Activated CD8-positive, alpha-beta memory T cell treated with anti-CD3 and anti-CD28 coated beads, Interleukin-2, amount 10 ng/mL, durations not matched to agents 7 days and 5 days (primary cell): ENCODE data around the gene NRIP1. TPM values are rescaled to one million over a fixed set of nuclear protein-coding genes. Genes with fewer than 3 reads are reported as not detected.

Experiments used
- ATAC-seq: fragments of 150-1000 bp; cut with Tn5 transposase; one replicate; pipeline ENCODE4 v1.10.0; 2021; ENCODE audit warnings: moderate library complexity
- CTCF ChIA-PET: fragments of 350-600 bp; sonication (Branson Sonifier 250); formaldehyde crosslinking; loops from one replicate; lab custom pipeline; 2021; ENCODE audit warnings: antibody characterized with exemption; lab: Charles Lee
- DNase-seq: peaks from one replicate; pipeline ENCODE4 v3.0.0-alpha.2; 2020
- H3K27ac Mint-ChIP-seq: one replicate; pipeline ENCODE4 v1.8.0; 2021; ENCODE audit warnings: mild to moderate bottlenecking, mixed read lengths
- H3K27me3 Mint-ChIP-seq: one replicate; pipeline ENCODE4 v1.8.0; 2021; ENCODE audit warnings: mixed read lengths
- H3K36me3 Mint-ChIP-seq: one replicate; pipeline ENCODE4 v1.8.0; 2021; ENCODE audit warnings: mild to moderate bottlenecking, mixed read lengths
- H3K4me1 Mint-ChIP-seq: one replicate; pipeline ENCODE4 v1.8.0; 2021; ENCODE audit warnings: mixed read lengths
- H3K4me3 Mint-ChIP-seq: one replicate; pipeline ENCODE4 v1.8.0; 2021; ENCODE audit warnings: mild to moderate bottlenecking, moderate library complexity, mixed read lengths
- H3K9me3 Mint-ChIP-seq: one replicate; pipeline ENCODE4 v1.8.0; 2022; ENCODE audit warnings: low read depth, mixed read lengths
- total RNA-seq, 2 experiments: library from RNA; stranded (reverse); gene quantifications; one replicate each; pipeline ENCODE4 v1.2.3, GENCODE V29; 2021

The NRIP1 gene, protein sequence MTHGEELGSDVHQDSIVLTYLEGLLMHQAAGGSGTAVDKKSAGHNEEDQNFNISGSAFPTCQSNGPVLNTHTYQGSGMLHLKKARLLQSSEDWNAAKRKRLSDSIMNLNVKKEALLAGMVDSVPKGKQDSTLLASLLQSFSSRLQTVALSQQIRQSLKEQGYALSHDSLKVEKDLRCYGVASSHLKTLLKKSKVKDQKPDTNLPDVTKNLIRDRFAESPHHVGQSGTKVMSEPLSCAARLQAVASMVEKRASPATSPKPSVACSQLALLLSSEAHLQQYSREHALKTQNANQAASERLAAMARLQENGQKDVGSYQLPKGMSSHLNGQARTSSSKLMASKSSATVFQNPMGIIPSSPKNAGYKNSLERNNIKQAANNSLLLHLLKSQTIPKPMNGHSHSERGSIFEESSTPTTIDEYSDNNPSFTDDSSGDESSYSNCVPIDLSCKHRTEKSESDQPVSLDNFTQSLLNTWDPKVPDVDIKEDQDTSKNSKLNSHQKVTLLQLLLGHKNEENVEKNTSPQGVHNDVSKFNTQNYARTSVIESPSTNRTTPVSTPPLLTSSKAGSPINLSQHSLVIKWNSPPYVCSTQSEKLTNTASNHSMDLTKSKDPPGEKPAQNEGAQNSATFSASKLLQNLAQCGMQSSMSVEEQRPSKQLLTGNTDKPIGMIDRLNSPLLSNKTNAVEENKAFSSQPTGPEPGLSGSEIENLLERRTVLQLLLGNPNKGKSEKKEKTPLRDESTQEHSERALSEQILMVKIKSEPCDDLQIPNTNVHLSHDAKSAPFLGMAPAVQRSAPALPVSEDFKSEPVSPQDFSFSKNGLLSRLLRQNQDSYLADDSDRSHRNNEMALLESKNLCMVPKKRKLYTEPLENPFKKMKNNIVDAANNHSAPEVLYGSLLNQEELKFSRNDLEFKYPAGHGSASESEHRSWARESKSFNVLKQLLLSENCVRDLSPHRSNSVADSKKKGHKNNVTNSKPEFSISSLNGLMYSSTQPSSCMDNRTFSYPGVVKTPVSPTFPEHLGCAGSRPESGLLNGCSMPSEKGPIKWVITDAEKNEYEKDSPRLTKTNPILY (N-terminal part only)
- 10 to 100 TPM; 13.2 to 18.8 TPM for total RNA-seq

GRCh38 chr21:15064576-15065391 is at the start of gene NRIP1:
Gene NRIP1 (minus strand): TSS chr21:15065000. CDS start chr21:14968192, 96,808 bp downstream.
- Mint-ChIP-seq H3K4me1 (peaks cover 31% of the 10 kb centered on the region), H3K27me3 (peaks cover 42% of the 10 kb centered on the region), H3K4me3 (peak within 1 kb of the TSS; percentile 83), H3K9me3 (no peaks in the 10 kb centered on the region), H3K36me3 (no peaks in the 10 kb centered on the region), H3K27ac (peak within 1 kb of the TSS; percentile 91)
- CTCF ChIA-PET = interaction anchor here (0.7 to 1.6 kb wide), 3 partner anchors 12 to 418 kb away, joined by 3 to 4 read pairs (median 4); no protein-coding TSS in a partner anchor
- ATAC-seq (peak; percentile 80), DNase-seq (peak; percentile 85)

GRCh38 chr21:15112858-15113257 is 48.1 kb upstream of the NRIP1 start:
- Mint-ChIP-seq H3K27ac (no peak overlapping the region), H3K4me1 (no peaks in the 10 kb centered on the region), H3K4me3 (no peak overlapping the region), H3K36me3 (no peaks in the 10 kb centered on the region), H3K27me3 (peaks cover 3% of the 10 kb centered on the region), H3K9me3 (no peaks in the 10 kb centered on the region)
- CTCF ChIA-PET = no interaction called here
- DNase-seq (no peak), ATAC-seq (no peak)

DNA sequence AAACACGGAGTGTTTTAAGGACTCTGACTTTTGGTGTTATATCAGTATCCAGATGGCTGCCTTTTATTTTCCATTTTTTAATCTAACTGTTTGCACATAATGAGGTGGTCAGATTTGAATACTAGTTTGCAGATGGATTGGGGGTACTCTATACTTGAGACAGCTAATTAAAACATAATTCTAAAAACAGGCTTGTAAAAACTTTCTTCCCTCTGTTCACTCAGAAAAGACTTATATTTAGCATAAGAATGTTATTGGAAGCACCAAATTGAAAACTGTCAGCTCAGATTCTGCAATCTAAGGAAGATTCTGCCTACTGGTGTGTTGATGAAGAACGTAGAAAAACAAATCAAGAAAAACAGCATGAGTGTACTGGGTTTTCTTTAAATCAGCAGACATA is 44.0 kb upstream of the NRIP1 start:
- Mint-ChIP-seq H3K4me1 (no peaks in the 10 kb centered on the region), H3K27ac (no peak overlapping the region), H3K9me3 (no peaks in the 10 kb centered on the region), H3K36me3 (no peaks in the 10 kb centered on the region), H3K27me3 (peaks cover 3% of the 10 kb centered on the region), H3K4me3 (no peak overlapping the region)
- no peak for ATAC-seq
- CTCF ChIA-PET = no interaction called here
- DNase-seq = no peak

GRCh38 chr21:15104470-15104869 is 39.7 kb upstream of the NRIP1 start:
- CTCF ChIA-PET = interaction anchor here (1.1 kb wide), 1 partner anchor 378 kb away, joined by 3 read pairs; no protein-coding TSS in a partner anchor

DNA sequence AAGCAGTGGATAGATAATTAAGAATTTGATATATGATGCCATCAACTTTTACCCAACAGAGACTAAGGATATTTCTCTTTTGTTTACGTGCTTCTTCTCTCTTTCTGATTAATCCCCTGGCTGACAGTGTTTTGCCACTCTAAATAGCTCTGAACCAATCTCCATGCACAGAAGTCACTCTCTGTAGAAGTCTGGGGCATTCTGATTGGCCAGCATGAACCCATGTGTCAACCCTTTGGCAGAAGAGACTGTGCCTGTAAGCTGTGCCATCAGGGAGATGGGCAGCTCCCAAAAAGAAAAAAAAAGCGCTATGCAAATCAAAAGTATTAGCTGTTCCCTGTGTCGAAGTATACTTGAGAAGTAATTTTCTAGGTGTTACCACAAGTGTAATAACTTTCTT is 34.1 kb upstream of the NRIP1 start:
- no peak overlapping the region for H3K27ac Mint-ChIP-seq
- DNase-seq (no peak), ATAC-seq (no peak)
- H3K4me1 Mint-ChIP-seq = no peaks in the 10 kb centered on the region
- CTCF ChIA-PET = no interaction called here
- H3K36me3 Mint-ChIP-seq = no peaks in the 10 kb centered on the region
- H3K9me3 Mint-ChIP-seq = no peaks in the 10 kb centered on the region
- no peaks in the 10 kb centered on the region for H3K27me3 Mint-ChIP-seq
- H3K4me3 Mint-ChIP-seq = no peak overlapping the region

More at GRCh38 chr21:15104470-15104869, 39.7 kb upstream of the NRIP1 start:
- Mint-ChIP-seq H3K27me3 (no peaks in the 10 kb centered on the region), H3K4me1 (no peaks in the 10 kb centered on the region), H3K27ac (no peak overlapping the region), H3K4me3 (no peak overlapping the region), H3K36me3 (no peaks in the 10 kb centered on the region), H3K9me3 (no peaks in the 10 kb centered on the region)
- no peak for DNase-seq
- no peak for ATAC-seq

DNA sequence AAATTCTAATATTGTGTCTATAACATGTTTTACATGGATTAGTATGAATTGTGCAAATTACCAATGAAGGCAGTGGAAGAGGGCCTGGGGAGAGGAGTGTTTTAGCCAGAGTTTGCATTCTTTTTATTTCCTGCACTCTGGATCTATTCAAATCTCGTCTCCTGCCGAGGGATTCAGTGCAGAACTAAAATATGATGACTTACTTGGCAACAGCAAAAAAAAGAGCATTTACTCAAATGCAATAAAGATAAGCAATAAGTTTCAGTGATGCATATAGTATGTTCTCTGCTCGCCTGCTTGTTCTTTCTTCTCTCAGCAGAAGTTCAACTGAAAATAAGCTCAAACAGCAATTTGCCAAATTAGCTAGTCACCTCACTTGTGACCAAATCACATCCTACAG is 33.4 kb upstream of the NRIP1 start:
- Mint-ChIP-seq H3K27ac (no peak overlapping the region), H3K9me3 (no peaks in the 10 kb centered on the region), H3K36me3 (no peaks in the 10 kb centered on the region), H3K4me3 (no peak overlapping the region), H3K27me3 (no peaks in the 10 kb centered on the region), H3K4me1 (no peaks in the 10 kb centered on the region)
- CTCF ChIA-PET = no interaction called here
- DNase-seq (no peak), ATAC-seq (no peak)

GRCh38 chr21:15097580-15097979 is 32.8 kb upstream of the NRIP1 start:
- no peaks in the 10 kb centered on the region for H3K27me3 Mint-ChIP-seq
- H3K9me3 Mint-ChIP-seq = no peaks in the 10 kb centered on the region
- H3K4me3 Mint-ChIP-seq = no peak overlapping the region
- no peak overlapping the region for H3K27ac Mint-ChIP-seq
- DNase-seq (no peak), ATAC-seq (no peak)
- no peaks in the 10 kb centered on the region for H3K36me3 Mint-ChIP-seq
- H3K4me1 Mint-ChIP-seq = no peaks in the 10 kb centered on the region
- CTCF ChIA-PET = no interaction called here

DNA sequence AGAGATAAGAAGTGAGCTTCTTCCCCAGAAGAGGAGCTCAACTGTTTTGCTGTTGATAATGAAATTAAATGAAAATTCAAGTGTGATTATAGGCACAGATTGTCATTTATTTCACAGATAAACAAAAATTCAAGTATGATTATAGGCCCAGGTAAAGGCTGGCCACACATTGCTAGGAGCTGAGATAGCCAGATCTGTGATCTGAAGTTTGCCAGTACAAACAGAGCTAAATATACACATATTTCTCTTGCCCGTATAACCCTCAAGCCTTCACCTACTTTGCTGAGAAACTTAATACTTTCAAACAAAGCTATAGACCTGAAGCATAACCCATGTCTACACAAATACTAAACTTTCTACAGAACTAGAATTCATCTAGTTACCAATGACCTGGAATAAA is 31.3 kb upstream of the NRIP1 start:
- no peak overlapping the region for H3K27ac Mint-ChIP-seq
- H3K27me3 Mint-ChIP-seq = no peaks in the 10 kb centered on the region
- no peak for DNase-seq
- H3K9me3 Mint-ChIP-seq = no peaks in the 10 kb centered on the region
- no peaks in the 10 kb centered on the region for H3K4me1 Mint-ChIP-seq
- no peak overlapping the region for H3K4me3 Mint-ChIP-seq
- CTCF ChIA-PET = no interaction called here
- H3K36me3 Mint-ChIP-seq = no peaks in the 10 kb centered on the region
- ATAC-seq = no peak

DNA sequence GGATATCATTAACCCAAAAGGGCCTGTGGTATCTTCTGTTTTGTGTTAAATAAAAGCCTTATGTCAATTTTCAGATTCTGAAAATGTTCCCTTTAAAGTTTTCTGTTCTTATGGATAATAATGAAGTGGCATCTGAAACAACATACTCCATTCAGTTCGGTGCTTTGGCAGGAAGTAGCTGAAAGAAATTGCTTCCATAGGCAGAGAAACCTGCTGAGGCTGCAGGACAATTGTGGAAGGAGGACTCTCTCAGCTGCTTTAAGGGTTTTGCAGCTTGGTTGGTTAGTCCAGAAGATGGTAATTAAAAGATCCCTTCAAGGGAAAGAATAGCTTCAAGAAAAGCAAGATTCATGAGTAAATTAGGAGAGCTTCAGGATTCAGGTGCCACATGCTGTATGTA is 30.5 kb upstream of the NRIP1 start:
- DNase-seq (no peak), ATAC-seq (no peak)
- Mint-ChIP-seq H3K4me1 (no peaks in the 10 kb centered on the region), H3K4me3 (no peak overlapping the region), H3K36me3 (no peaks in the 10 kb centered on the region), H3K27me3 (no peaks in the 10 kb centered on the region), H3K9me3 (no peaks in the 10 kb centered on the region), H3K27ac (no peak overlapping the region)
- CTCF ChIA-PET = interaction anchor here (1.6 kb wide), 1 partner anchor 10 kb away, joined by 3 read pairs; no protein-coding TSS in a partner anchor

DNA sequence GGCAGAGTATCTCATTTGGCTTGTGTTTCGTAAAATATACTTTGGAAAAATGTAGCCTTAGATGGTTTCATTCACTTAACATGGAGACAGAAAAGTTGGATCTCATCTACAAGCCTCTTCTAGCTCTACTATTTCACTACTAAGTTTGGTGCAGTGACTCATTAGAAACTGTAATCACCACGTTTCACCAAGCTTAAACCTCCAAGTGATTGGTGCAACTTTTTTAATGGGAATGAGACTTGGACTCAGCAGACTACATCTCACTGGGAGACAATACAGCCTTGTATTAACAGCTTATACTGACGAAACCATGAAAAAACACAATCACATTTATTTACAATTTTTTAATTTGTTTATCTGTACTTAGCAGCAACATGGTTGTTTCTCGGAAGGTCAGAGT is 29.9 kb upstream of the NRIP1 start:
- Mint-ChIP-seq H3K4me3 (no peak overlapping the region), H3K4me1 (no peaks in the 10 kb centered on the region), H3K36me3 (no peaks in the 10 kb centered on the region), H3K9me3 (no peaks in the 10 kb centered on the region), H3K27me3 (no peaks in the 10 kb centered on the region), H3K27ac (no peak overlapping the region)
- CTCF ChIA-PET = interaction anchor here (1.6 kb wide), 1 partner anchor 10 kb away, joined by 3 read pairs; no protein-coding TSS in a partner anchor
- DNase-seq = no peak
- ATAC-seq = no peak

GRCh38 chr21:15093216-15093615 is 28.4 kb upstream of the NRIP1 start:
- no peaks in the 10 kb centered on the region for H3K4me1 Mint-ChIP-seq
- no peak for DNase-seq
- CTCF ChIA-PET = no interaction called here
- no peaks in the 10 kb centered on the region for H3K9me3 Mint-ChIP-seq
- ATAC-seq = no peak
- no peak overlapping the region for H3K4me3 Mint-ChIP-seq
- H3K27me3 Mint-ChIP-seq = no peaks in the 10 kb centered on the region
- no peaks in the 10 kb centered on the region for H3K36me3 Mint-ChIP-seq
- H3K27ac Mint-ChIP-seq = no peak overlapping the region

DNA sequence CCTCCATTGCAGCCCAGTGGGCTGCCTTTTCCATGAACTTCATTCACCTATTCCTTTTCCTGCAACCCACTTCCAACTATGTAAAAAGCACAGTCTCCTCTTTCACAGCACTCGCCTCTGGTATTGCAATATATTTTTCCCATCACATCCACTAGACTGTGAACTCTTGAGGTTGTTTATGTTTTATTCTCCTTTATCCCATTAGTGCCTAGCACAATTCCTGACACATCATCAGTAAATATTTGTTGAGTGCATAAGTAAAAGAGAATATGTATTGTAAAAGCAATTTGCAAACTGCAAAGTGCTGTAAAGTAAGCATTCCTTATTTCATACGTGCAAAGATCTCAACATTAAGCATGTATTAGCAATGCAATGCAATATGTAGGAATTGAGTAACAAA is 27.9 kb upstream of the NRIP1 start:
- Mint-ChIP-seq H3K36me3 (no peaks in the 10 kb centered on the region), H3K4me1 (no peaks in the 10 kb centered on the region), H3K27ac (no peak overlapping the region), H3K27me3 (no peaks in the 10 kb centered on the region), H3K9me3 (no peaks in the 10 kb centered on the region), H3K4me3 (no peak overlapping the region)
- no peak for DNase-seq
- CTCF ChIA-PET = no interaction called here
- no peak for ATAC-seq

DNA sequence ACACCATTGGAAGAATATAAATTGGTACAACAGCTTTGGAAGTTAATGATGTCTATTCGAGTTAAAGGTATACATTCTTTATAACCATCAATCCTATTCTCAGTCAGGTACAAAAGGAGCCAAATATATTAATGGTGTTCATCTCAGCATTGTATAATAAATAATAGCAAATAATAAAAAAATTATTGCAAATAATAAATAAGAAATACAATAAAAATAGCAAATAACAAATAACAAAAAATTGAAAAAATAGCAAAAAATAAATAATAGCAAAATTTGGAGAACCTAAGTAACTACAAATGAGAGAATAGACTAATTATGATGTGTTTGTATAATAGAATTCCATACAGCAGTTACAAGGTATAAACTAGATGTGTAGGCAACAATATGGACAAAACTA is 25.6 kb upstream of the NRIP1 start:
- CTCF ChIA-PET = no interaction called here
- ATAC-seq = no peak
- DNase-seq = no peak
- Mint-ChIP-seq H3K27me3 (no peaks in the 10 kb centered on the region), H3K4me3 (no peak overlapping the region), H3K27ac (no peak overlapping the region), H3K4me1 (no peaks in the 10 kb centered on the region), H3K9me3 (no peaks in the 10 kb centered on the region), H3K36me3 (no peaks in the 10 kb centered on the region)
